HepG2 (cell line): ENCODE measurements around the gene NR2F1-AS1. TPM values are rescaled to one million over a fixed set of nuclear protein-coding genes. Genes with fewer than 3 reads are reported as not detected.

Experiments
- ATAC-seq: fragments of 200-7000 bp; cut with Tn5 transposase; 3 replicates; pipeline ENCODE4 v1.9.1; 2020; ENCODE audit warnings: mild to moderate bottlenecking, moderate library complexity
- BruUV-seq: library from RNA; stranded (reverse); fragments of 400-500 nt; replicated peaks from 2 replicates; lab custom pipeline; 2021; lab: Mats Ljungman, UMichigan
- CTCF ChIA-PET: fragments of 300-600 bp; formaldehyde crosslinking; extraction: SDS; loops from one replicate; lab custom pipeline; 2021; ENCODE audit warnings: low total read pairs, inconsistent platforms, low intra/inter-chr PET ratio; lab: Yijun Ruan, JAX
- POLR2A ChIA-PET: fragments of 350-600 bp; sonication (Branson Sonifier 250); formaldehyde crosslinking; loops from one replicate; lab custom pipeline; 2020; ENCODE audit warnings: antibody characterized with exemption, inconsistent platforms; lab: Yijun Ruan, JAX
- DNase-seq: peaks from one replicate; pipeline ENCODE4 v3.0.0-alpha.2; 2015; ENCODE audit warnings: low spot score
- FAIRE-seq: peaks from 3 replicates; lab custom pipeline; 2011; peaks lifted over from hg19 to GRCh38; lab: Jason Lieb, UNC
- H2AFZ ChIP-seq: one replicate; pipeline ENCODE4 v1.6.1; 2011; ENCODE audit warnings: low read length, inconsistent platforms
- H3K27ac ChIP-seq: fragments of 300-600 bp; 3 replicates; pipeline ENCODE4 v1.8.0; 2011; ENCODE audit warnings: mixed run types, mild to moderate bottlenecking, mixed read lengths, low read length, inconsistent platforms; ENCODE audit not compliant: insufficient read depth; ENCODE audit errors: extremely low read length
- H3K27me3 ChIP-seq, 2 experiments: fragments of 200-600 bp in 1 of 2; 2 replicates in 1 of 2; 3 replicates in 1 of 2; pipeline versions ENCODE4 v1.6.0 to v1.8.0; 2011; ENCODE audit warnings: low read length in 2 of 2, mild to moderate bottlenecking in 2 of 2, moderate library complexity in 2 of 2, inconsistent platforms in 1 of 2; ENCODE audit not compliant: insufficient read depth in 2 of 2, control insufficient read depth in 1 of 2
- H3K36me3 ChIP-seq, 2 experiments: fragments of 200-600 bp in 1 of 2; replicated peaks in 1 of 2; 2 replicates in 1 of 2; 3 replicates in 1 of 2; pipeline versions ENCODE4 v1.5.1 to v1.8.0; 2011; ENCODE audit warnings: low read length in 2 of 2, inconsistent platforms in 1 of 2; ENCODE audit not compliant: insufficient read depth in 2 of 2, control insufficient read depth in 1 of 2
- H3K4me1 ChIP-seq: 2 replicates; pipeline ENCODE4 v1.5.1; 2012; ENCODE audit warnings: low read length, inconsistent platforms; ENCODE audit not compliant: insufficient read depth
- H3K4me2 ChIP-seq: 2 replicates; pipeline ENCODE4 v1.6.0; 2011; ENCODE audit warnings: low read depth, low read length, inconsistent platforms
- H3K4me3 ChIP-seq, 3 experiments: fragments of 200-600 bp in 1 of 3; sonication (generic), shearing (Covaris generic) in 1 of 3; replicated peaks in 1 of 3; 2 replicates each; pipeline ENCODE4 v1.5.1; 2011 to 2016; ENCODE audit warnings: low read length in 3 of 3, inconsistent platforms in 2 of 3, low read depth in 2 of 3, mild to moderate bottlenecking in 2 of 3, control low read depth in 1 of 3, mixed read lengths in 1 of 3; ENCODE audit not compliant: insufficient read depth in 1 of 3
- H3K79me2 ChIP-seq: one replicate; pipeline ENCODE4 v1.6.1; 2011; ENCODE audit warnings: low read length, inconsistent platforms; ENCODE audit not compliant: insufficient read depth
- H3K9ac ChIP-seq: 2 replicates; pipeline ENCODE4 v1.6.0; 2011; ENCODE audit warnings: mild to moderate bottlenecking, low read depth, low read length, inconsistent platforms; ENCODE audit not compliant: insufficient read depth
- H3K9me3 ChIP-seq: 2 replicates; pipeline ENCODE4 v1.5.1; 2012; ENCODE audit warnings: mild to moderate bottlenecking, low read length
- H4K20me1 ChIP-seq: 2 replicates; pipeline ENCODE4 v1.6.0; 2011; ENCODE audit warnings: inconsistent platforms, mild to moderate bottlenecking, low read length, moderate library complexity; ENCODE audit not compliant: insufficient read depth
- EEA1 ChIP-seq: sonication (generic); formaldehyde crosslinking; IDR thresholded peaks from 2 replicates; pipeline ENCODE4 v1.5.1; 2020; ENCODE audit warnings: mild to moderate bottlenecking, missing genetic modification reagents, borderline replicate concordance
- MXI1 ChIP-seq: IDR thresholded peaks from 3 replicates; pipeline ENCODE4 v1.6.1; 2012; ENCODE audit warnings: low read depth, low read length, inconsistent platforms, borderline replicate concordance
- NFYC ChIP-seq: IDR thresholded peaks from 2 replicates; pipeline ENCODE4 v1.6.1; 2016; ENCODE audit warnings: missing genetic modification reagents, missing compliant biosample characterization
- POLR2A ChIP-seq, 2 experiments: IDR thresholded peaks; 2 replicates each; pipeline ENCODE4 v1.6.1; 2011; ENCODE audit warnings: low read depth in 2 of 2, low read length in 2 of 2, mild to moderate bottlenecking in 1 of 2, moderate library complexity in 1 of 2; ENCODE audit not compliant: insufficient read depth in 1 of 2
- RAD21 ChIP-seq: fragments of 450-650 bp; formaldehyde crosslinking; IDR thresholded peaks from 2 replicates; pipeline ENCODE4 v1.5.0; 2020; ENCODE audit warnings: mild to moderate bottlenecking
- SETDB1 ChIP-seq: sonication (generic); formaldehyde crosslinking; IDR thresholded peaks from 2 replicates; pipeline ENCODE4 v1.5.1; 2020; ENCODE audit warnings: missing genetic modification reagents, mild to moderate bottlenecking, borderline replicate concordance
- ZNF101 ChIP-seq: sonication (generic); formaldehyde crosslinking; IDR thresholded peaks from 2 replicates; pipeline ENCODE4 v1.4.0; 2020; ENCODE audit warnings: mild to moderate bottlenecking, low read depth, missing genetic modification reagents, borderline replicate concordance
- ZNF263 ChIP-seq: sonication (generic); formaldehyde crosslinking; IDR thresholded peaks from 2 replicates; pipeline ENCODE4 v1.4.0; 2020; ENCODE audit warnings: missing genetic modification reagents
- WGBS: methylation state at CpG from one replicate; pipeline ENCODE4 v1.1.6; 2017; ENCODE audit warnings: low lambda C conversion rate; 5-methylcytosine and 5-hydroxymethylcytosine counted together
- in situ Hi-C: cut with HindIII; loops from 2 replicates; pipeline ENCODE4 v1.10.0; 2017; ENCODE audit warnings: low pct_unique_long_range_greater_than_20kb; ENCODE audit not compliant: extremely low pct_ligation_motif_present
- intact Hi-C: fragments of 100-400 bp; cut with micrococcal nuclease; formaldehyde crosslinking; loops from one replicate; pipeline ENCODE4 v1.10.0; 2022; ENCODE audit not compliant: unreplicated experiment
- polyA plus RNA-seq, 8 experiments: library from polyadenylated mRNA; depleted of rRNA in 3 of 8; stranded (reverse) in 7 of 8; unstranded in 1 of 8; fragments of >200 nt; fragmentation: Illumina TruSeq in 4 of 8; extraction: Trizol in 4 of 8; gene quantifications; 2 replicates each; pipeline versions ENCODE4 v1.2.1 to v1.2.3, GENCODE V29; 2011 to 2016; ENCODE audit warnings: low read depth in 4 of 8, missing spikeins in 1 of 8, mixed read lengths in 1 of 8; ENCODE audit not compliant: insufficient read depth in 1 of 8
- total RNA-seq, 5 experiments: library from RNA; depleted of rRNA; stranded (reverse); fragments of >200 nt; fragmentation: Illumina TruSeq; extraction: Trizol; gene quantifications; 2 replicates each; pipeline ENCODE4 v1.2.3, GENCODE V29; 2016; ENCODE audit warnings: low read depth in 1 of 5
- TF ChIP-seq, protein P1 (sequence below): IDR thresholded peaks from 2 replicates; pipeline ENCODE4 v1.6.1; 2016; ENCODE audit warnings: mild to moderate bottlenecking, missing biosample characterization, missing genetic modification reagents
- TF ChIP-seq, protein P2 (sequence below): sonication (generic); formaldehyde crosslinking; IDR thresholded peaks from 2 replicates; pipeline ENCODE4 v1.4.0; 2020; ENCODE audit warnings: missing genetic modification reagents, mild to moderate bottlenecking, borderline replicate concordance
- TF ChIP-seq, protein P3 (sequence below): sonication (generic); formaldehyde crosslinking; conservative IDR thresholded peaks from 2 replicates; pipeline ENCODE4 v1.4.0; 2020; ENCODE audit warnings: mild to moderate bottlenecking, missing genetic modification reagents, moderate library complexity
- TF ChIP-seq, protein P4 (sequence below): sonication (generic); formaldehyde crosslinking; conservative IDR thresholded peaks from 2 replicates; pipeline ENCODE4 v1.8.1; 2023; ENCODE audit warnings: missing genetic modification reagents
- TF ChIP-seq, protein P5 (sequence below): sonication (generic); formaldehyde crosslinking; IDR thresholded peaks from 2 replicates; pipeline ENCODE4 v1.5.1; 2020; ENCODE audit warnings: mild to moderate bottlenecking, moderate library complexity, missing genetic modification reagents

Gene NR2F1-AS1
- total and polyA plus RNA-seq, 2 of the 13 experiments (the other 11 are each of a cell fraction or from before 2014, with no cell fraction given) = 2.8 TPM

DNA sequence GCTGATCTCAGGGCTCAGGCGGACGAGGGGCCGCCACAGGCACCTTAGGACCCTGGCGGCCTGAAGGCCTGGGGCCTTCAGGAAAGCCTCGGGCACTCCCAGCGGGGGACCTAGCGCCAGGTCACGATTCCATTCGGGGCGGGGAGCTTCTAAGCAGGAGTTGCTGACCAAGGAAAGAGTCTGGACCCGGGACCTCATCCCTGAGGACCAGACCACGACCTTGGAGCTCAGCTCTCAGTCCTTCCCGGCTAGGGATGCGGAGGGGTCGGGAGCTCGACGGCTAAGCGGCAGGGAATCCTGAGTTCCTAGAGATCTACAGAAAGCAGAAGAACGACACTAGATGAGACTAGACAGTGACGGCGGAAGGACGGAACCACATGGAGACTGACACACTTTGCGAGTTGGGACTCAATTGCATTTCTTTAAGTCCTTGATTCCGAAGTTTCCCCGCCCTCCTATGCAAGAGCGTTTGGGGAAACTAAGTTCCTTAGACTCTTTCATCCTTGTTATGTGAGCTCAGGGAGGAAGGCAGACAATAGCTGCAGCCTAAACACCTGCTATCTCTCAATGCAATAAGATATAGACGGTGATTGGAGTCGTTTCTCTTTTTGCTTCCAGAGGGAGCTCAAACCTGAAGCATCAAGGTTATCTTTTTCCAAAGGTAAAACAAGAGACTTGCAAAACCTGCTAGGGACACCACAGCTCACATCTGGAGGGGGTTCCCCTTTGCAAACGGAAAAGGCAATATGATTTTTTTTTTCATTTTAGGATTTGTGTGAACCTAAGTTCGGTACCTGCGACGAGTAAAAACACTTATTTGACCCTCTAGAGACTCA is 9.7 kb downstream of the NR2F1-AS1 start:
- POLR2A ChIA-PET = interaction anchor here (1.3 kb wide), 1 partner anchor 11 kb away, joined by 3 read pairs; the partner anchor contains the start of gene NR2F1
- TF ChIP-seq, protein P1, sequence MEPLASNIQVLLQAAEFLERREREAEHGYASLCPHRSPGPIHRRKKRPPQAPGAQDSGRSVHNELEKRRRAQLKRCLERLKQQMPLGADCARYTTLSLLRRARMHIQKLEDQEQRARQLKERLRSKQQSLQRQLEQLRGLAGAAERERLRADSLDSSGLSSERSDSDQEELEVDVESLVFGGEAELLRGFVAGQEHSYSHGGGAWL (CRISPR knock-in tag) = no peak
- TF ChIP-seq, protein P2, sequence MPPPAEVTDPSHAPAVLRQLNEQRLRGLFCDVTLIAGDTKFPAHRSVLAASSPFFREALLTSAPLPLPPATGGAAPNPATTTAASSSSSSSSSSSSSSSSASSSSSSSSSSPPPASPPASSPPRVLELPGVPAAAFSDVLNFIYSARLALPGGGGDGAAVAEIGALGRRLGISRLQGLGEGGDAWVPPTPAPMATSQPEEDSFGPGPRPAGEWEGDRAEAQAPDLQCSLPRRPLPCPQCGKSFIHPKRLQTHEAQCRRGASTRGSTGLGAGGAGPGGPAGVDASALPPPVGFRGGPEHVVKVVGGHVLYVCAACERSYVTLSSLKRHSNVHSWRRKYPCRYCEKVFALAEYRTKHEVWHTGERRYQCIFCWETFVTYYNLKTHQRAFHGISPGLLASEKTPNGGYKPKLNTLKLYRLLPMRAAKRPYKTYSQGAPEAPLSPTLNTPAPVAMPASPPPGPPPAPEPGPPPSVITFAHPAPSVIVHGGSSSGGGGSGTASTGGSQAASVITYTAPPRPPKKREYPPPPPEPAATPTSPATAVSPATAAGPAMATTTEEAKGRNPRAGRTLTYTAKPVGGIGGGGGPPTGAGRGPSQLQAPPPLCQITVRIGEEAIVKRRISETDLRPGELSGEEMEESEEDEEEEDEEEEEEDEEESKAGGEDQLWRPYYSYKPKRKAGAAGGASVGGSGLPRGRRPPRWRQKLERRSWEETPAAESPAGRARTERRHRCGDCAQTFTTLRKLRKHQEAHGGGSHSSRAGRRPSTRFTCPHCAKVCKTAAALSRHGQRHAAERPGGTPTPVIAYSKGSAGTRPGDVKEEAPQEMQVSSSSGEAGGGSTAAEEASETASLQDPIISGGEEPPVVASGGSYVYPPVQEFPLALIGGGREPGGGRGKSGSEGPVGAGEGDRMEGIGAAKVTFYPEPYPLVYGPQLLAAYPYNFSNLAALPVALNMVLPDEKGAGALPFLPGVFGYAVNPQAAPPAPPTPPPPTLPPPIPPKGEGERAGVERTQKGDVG (CRISPR knock-in tag) = no peak
- TF ChIP-seq MXI1 (no peak), ZNF101 (CRISPR knock-in tag) (no peak), POLR2A (IDR thresholded peaks at IDR 0.05; ENCODE audit: insufficient read depth in 1 of 2, low read depth in 2 of 2, low read length in 2 of 2) (no peak), SETDB1 (CRISPR knock-in tag) (no peak), RAD21 (no peak), NFYC (CRISPR knock-in tag) (no peak), ZNF263 (no peak), EEA1 (CRISPR knock-in tag) (no peak)
- TF ChIP-seq, protein P3, sequence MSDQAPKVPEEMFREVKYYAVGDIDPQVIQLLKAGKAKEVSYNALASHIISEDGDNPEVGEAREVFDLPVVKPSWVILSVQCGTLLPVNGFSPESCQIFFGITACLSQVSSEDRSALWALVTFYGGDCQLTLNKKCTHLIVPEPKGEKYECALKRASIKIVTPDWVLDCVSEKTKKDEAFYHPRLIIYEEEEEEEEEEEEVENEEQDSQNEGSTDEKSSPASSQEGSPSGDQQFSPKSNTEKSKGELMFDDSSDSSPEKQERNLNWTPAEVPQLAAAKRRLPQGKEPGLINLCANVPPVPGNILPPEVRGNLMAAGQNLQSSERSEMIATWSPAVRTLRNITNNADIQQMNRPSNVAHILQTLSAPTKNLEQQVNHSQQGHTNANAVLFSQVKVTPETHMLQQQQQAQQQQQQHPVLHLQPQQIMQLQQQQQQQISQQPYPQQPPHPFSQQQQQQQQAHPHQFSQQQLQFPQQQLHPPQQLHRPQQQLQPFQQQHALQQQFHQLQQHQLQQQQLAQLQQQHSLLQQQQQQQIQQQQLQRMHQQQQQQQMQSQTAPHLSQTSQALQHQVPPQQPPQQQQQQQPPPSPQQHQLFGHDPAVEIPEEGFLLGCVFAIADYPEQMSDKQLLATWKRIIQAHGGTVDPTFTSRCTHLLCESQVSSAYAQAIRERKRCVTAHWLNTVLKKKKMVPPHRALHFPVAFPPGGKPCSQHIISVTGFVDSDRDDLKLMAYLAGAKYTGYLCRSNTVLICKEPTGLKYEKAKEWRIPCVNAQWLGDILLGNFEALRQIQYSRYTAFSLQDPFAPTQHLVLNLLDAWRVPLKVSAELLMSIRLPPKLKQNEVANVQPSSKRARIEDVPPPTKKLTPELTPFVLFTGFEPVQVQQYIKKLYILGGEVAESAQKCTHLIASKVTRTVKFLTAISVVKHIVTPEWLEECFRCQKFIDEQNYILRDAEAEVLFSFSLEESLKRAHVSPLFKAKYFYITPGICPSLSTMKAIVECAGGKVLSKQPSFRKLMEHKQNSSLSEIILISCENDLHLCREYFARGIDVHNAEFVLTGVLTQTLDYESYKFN (CRISPR knock-in tag) = no peak
- TF ChIP-seq, protein P4, sequence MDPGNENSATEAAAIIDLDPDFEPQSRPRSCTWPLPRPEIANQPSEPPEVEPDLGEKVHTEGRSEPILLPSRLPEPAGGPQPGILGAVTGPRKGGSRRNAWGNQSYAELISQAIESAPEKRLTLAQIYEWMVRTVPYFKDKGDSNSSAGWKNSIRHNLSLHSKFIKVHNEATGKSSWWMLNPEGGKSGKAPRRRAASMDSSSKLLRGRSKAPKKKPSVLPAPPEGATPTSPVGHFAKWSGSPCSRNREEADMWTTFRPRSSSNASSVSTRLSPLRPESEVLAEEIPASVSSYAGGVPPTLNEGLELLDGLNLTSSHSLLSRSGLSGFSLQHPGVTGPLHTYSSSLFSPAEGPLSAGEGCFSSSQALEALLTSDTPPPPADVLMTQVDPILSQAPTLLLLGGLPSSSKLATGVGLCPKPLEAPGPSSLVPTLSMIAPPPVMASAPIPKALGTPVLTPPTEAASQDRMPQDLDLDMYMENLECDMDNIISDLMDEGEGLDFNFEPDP (CRISPR knock-in tag) = no peak
- TF ChIP-seq, protein P5, sequence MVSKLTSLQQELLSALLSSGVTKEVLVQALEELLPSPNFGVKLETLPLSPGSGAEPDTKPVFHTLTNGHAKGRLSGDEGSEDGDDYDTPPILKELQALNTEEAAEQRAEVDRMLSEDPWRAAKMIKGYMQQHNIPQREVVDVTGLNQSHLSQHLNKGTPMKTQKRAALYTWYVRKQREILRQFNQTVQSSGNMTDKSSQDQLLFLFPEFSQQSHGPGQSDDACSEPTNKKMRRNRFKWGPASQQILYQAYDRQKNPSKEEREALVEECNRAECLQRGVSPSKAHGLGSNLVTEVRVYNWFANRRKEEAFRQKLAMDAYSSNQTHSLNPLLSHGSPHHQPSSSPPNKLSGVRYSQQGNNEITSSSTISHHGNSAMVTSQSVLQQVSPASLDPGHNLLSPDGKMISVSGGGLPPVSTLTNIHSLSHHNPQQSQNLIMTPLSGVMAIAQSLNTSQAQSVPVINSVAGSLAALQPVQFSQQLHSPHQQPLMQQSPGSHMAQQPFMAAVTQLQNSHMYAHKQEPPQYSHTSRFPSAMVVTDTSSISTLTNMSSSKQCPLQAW = no peak

More for the DNA sequence above, 9.7 kb downstream of the NR2F1-AS1 start:
- Histone ChIP-seq H3K9me3 (no peaks in the 10 kb centered on the region), H3K4me2 (no peak overlapping the region), H3K27ac (no peak overlapping the region), H3K79me2 (no peaks in the 10 kb centered on the region), H3K9ac (no peak overlapping the region), H3K4me1 (0 out of 2 replicates have a peak, but pooled peaks cover 5% of the 10 kb centered on the region), H4K20me1 (peaks cover under 1% of the 10 kb centered on the region), H3K27me3 (peaks cover 6 to 18% of the 10 kb centered on the region in 2 experiments; a peak in 4 of 5 replicates), H3K4me3 (no peak overlapping the region), H2AFZ (no peak overlapping the region), H3K36me3 (no peaks in the 10 kb centered on the region)
- DNase-seq (no peak), ATAC-seq (no peak), FAIRE-seq (no peak)
- in situ Hi-C loops = no loop called here
- WGBS = 89% methylated on average over 24 of the region's 32 CpGs
- intact Hi-C loops = no loop called here
- BruUV-seq = no TSS peak
- CTCF ChIA-PET = no interaction called here
